HG02623 (cell line): ENCODE measurements around the gene IMMP2L.
A peak's percentile ranks its signal among the peaks of the same experiment; 100 is the strongest.

Experiments
- ATAC-seq: cut with Tn5 transposase; IDR thresholded peaks from one replicate; pipeline ENCODE4 v1.9.1; 2021; ENCODE audit warnings: moderate library complexity; ENCODE audit not compliant: unreplicated experiment

Gene IMMP2L

DNA sequence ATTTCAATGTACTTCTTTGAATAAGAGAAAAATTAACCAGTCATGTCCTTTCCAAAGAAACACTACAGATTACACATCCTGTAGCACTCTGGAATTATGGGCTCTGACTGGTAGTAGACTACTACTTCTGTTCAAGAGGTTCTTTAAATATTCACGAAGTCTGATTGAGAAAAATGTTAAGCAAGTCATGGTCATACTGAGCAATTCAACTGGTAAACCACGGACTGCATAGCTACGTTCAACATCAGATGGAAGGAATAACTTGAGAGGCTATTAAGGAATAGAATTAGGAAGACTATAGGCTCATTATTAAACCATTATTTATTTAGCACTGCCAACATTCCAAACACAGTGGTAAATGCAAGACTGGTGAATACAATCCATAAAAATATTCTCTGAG, 160.8 kb downstream of the IMMP2L start:
- no peak for ATAC-seq

DNA sequence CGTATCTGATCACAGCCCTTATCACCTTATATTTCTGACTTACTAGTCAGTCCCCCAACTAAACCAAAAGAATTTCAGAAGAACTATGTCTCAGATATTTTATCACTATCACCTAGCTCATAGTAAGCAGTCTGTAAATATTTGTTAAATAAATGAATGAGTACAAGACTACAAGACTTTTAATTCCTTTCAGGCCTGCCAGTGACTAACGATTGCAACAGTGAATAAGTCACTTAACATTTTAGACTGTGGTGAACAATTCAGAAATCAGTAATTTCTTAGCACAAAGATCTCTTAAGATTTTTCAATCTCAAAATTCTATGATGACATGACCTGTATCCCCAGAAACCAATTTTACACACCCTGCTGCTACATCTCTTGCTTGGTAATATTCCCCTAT, 162.2 kb downstream of the IMMP2L start:
- no peak for ATAC-seq

DNA sequence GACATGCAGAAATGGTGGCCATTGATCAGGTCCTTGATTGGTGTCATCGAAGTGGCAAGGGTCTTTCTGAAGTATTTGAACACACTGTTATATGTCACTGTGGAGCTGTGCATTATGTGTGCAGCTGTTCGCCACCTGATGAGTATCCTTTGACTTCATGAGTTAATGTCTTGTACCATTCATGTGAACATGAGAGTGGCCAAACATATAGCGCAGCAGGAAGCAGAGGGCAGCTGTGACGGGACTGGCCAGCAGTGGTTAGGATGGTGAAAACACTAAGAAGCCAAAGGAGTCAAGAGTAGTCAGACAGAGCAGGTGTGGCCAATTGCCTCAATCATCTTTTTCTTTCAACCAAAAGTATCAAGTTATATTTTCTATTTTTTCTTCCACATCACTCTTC, 167.4 kb downstream of the IMMP2L start:
- no peak for ATAC-seq

DNA sequence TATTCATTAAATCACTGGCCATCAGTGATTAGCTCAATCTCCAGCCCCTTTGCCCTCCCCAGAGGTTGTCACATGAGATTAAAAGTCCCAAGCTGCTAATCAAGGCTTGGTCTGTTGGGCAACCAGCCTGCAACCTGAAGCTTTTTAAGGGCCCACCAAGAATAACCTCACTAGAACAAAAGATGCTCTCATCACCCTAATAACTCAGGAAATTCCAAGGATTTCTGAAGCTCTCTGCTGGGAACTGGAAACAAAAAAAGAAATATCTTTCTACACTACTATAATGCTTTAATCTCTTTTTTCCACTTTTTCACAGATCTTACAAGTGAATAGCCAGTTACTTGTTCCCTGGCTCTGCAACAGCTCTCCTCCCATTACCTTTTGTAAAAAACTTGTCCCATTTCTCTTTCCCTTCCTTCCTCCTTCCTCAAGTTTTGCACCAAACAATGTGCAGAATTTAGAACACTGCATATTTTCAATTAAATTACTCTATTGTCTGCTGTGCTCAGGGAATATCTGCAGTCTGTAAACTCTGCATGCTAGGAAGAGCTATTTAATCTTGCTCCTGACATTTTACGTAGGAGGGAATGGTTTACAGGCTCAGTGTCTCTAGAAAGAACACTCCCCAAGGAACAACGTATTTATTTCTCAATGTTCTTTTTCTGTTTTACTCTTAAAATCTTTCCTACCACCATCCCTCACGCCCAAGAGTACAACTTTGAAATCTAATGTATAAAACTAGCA, 169.1 kb downstream of the IMMP2L start:
- ATAC-seq = no peak

DNA sequence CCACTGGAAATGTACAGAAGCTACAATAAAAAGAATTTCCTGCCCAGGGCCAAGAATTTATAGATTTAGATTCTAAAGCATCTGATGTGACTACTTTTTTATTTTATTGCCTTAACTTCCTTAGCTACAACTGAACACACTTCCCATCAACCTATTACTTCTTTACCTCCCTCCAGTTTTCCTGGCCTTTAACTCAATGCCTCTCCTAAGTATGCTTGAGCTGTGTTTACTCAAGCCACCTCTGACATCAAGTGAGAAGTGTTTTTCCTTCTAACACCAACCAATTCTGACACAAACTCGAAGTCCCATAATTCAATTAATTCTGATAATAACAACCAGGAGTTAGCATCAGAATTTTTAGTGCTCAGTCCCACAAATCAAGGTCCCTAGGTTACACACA, 170.0 kb downstream of the IMMP2L start:
- ATAC-seq = no peak

DNA sequence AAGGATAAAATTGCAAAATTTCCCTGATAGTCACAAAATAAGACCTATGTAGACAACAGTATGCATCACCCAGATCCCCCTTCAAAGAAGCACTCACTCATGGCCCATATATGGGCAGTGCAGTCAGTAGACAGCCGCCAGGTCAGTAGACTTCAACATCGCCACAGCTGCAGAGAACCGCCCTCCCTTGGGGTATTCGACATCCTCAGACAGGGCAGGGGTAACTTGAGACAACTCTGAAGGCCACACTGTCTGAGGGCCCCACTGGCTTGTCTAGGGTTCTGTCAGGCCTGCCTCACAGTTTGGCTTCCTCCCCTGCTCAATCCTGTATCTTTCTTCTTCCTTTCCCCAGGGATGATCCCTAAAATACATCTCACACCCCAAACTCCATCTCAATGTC, 172.3 kb downstream of the IMMP2L start:
- no peak for ATAC-seq

DNA sequence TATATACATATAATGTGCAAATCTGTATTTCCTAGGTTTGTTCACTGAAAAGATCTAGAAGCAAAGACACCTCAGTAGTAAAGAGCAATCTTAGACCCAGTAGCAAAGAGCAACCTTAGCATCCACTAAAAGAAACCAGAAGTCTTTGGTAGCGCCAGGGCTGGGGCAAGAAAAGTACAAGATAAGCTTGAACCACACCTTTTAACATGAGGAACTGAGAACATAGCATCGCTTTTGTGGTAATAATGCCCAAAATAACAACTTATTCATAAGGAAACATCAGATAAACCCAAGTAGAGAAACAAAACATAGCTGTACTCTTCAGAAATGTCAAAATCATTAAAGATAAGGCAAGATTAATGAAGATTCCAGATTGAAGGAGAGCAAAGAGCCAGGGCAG, 173.4 kb downstream of the IMMP2L start:
- ATAC-seq = peak; percentile 67

DNA sequence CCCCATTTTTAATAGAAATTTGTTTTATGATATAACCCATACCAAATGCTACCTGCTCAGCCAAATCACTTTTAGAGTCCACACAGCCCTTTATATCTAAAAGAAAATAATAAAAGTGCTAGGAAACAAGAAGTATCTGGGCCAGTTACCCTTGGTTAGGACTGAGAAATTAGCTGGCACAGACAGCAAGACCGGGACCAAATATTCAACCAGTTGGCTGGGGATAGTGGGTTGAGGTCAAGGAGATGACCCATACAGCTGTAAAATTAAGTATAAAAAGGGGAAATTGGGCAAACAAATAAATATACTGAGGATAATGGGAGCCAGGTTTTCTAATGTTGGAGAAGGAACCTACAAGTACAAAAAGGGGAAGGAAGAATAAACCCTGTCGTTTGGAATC, 174.3 kb downstream of the IMMP2L start:
- ATAC-seq = no peak

DNA sequence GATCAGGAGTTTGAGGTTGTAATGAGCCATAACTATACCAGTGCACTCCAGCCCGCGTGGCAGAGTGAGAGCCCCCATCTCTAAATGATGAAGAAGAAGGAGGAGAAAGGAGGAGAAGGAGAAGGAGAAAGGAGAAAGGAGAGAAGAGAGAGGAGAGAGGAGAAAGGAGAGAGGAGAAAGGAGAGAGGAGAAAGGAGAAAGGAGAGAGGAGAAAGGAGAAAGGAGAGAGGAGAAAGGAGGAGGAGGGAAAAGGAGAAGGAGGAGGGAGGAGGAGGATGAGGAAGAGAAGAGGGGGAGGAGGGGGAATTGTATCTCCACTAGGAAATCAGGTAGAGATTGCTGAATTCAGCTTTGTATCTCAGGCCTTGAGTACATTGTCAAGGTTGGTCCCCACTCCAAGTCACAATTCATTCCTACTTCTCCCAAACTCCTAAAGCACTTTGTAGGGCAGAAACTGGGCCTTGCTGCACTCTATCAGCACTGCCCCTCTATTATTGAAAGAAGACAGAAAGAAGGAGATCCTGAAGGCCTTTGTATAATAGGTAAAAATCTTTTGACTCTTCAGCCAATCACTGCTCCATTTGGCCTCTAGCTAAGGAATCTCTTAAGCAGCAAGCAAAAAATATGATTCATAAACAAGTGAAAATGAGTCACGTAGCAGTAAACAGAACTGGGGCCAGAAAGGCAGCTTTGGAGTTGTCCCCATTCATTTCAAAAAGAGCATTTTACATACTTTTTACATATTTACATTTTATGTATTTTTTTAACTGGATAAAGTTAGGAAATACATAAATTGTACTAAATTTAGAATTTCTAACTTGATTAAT, 178.0 kb downstream of the IMMP2L start:
- ATAC-seq = no peak

DNA sequence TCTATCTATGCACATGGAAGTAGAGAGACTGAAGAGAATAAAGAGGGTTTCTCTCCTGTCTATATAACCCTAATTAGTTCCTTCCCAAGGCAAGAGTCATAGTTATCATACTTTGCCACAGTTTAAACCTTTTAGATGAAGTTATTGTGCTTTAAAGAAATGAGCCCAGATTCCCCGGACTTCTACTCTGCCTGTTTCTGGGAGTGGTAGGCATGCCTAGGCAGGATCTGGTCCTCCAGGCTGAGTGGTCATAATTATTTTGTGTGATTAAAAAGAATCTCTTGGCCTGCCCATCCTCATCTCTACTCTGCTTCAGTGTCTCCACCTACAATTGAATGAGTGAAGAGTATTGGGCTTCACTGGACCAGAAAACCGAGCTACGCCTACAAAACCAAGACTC, 179.2 kb downstream of the IMMP2L start:
- no peak for ATAC-seq

DNA sequence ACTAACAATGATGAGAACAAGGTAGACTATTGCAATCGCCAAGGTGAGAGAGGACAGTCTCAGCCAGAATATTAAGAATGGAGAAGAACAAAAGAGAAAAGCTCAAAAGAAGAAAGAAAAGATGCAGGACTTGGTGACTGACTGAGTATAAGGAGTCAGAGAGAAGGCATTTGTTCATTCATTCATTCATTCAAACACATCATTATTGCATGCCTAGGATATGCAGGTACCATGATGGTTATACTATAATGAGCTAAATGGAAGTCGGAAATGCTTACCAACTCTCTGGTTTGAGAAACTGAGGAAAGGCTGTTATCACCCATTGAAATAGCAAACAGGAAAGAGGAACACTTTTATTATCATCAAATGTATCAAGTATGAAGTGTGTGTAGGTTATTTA, 180.7 kb downstream of the IMMP2L start:
- ATAC-seq = no peak

DNA sequence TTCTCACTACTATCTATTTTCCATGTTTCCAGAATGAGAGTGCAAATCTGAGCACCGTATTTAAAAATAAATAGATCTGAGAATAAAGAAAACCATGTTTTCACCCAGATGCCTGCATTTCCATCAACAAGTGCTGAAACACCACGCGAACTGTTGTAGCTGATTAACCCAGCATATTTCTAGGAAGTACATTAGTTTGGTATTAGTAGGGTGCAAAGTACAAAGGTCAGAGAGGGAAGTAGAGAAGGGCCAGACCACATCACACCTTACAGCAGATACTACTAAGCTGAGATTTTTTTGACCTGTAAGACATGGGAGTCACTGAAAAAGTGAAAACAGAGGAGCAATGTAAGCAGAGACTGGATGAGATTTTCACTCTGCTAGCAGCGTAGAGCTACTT, 181.3 kb downstream of the IMMP2L start:
- no peak for ATAC-seq

DNA sequence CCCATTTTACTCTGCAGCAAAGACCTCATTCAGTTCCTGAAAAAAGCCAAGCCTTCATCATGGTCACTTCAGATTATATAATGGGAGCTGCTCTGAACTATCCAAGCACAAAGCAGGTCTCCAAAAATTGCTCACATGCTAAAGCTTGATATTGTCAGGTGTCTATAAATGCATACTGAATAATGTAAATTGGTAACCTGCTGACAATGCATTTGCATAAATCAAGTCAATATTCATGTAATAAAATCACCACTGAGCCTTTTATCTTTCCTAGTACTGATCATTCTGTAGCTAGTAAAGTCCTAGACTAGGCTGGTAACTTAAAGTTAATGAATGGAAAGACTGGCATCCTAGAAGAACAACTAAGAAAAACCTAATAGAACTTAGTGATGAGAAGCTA, 188.3 kb downstream of the IMMP2L start:
- ATAC-seq = no peak

DNA sequence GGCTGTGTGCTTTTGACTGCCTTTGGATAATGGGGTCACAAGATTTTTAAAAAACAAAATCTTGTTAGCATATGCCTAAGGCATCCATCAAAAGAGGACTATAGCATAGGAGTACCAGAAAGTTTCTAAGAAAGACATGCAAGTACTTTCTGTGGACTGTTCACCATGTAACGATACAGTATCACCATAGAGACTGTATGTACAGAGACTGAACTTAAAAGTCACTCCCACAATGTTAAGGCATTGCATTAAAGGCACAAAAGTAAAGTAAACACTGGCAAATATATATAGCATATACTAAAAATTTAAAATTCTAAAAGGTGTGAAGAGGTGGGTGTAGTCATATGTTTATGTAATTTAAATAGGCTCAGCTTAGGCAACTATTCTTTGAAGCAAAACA, 190.9 kb downstream of the IMMP2L start:
- ATAC-seq = no peak

DNA sequence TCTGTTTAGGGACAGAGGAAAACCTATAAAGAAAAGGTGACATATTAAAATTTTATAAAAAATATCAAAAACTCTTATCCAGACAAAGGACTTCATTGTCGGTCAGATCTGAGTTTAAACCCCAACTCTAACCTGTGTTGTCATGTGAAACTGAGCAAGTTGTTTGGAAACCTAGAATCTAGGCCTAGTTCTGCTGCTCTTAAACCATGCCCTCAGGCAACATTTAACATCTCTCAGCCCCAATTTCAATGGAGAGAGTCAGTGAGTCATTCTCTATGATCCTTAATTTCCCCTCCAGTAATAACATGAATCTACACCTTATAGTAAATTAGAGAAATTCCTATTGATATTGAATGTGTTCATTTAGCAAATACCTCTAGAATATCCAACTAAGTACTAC, 192.3 kb downstream of the IMMP2L start:
- ATAC-seq = no peak

DNA sequence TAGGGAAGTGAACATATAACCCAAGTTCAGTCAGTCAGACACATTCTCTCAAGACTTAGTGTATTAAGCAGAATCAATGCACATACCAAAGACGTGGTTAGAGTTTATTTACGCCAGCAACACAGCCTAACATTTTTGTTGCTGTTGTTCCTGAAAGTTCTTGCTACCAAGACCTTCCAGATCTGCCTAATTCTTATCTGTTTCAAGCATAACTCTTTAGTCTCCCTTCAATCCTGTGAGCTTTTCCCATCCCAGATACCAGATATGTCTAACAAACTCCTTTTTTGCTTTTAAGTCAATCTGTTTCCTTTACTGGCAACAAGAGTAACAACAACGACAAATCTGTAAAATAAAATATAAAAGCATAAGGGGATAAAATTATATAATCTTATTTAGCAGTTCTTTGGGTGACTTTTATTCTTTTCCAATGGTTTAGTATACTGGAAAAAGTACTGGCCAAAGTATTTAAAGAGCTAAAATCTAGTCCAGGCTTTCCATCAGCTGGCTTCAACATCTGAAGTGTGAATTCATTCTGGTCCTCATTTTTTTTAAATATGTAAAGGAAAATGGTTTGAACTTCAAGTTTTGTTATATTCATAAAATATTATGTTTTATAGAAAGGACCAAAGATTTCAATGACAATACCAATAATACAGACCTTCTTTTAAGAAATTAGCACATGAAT, 193.8 kb downstream of the IMMP2L start:
- ATAC-seq = no peak

DNA sequence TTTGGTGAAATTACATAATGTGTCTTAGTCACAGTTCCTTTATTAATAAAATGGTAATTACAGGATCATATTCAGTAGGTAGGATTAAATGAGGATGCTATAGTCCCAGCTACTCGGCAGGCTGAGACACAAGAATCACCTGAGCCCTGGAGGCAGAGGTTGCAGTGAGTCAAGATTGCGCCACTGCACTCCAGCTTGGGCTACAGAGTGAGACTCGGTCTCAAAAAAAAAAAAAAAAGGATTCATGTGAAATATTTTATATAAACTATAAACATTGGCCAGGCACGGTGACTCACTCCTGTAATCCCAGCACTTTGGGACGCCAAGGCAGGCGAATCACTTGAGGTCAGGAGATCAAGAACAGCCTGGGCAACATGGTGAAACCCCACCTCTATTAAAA, 197.9 kb downstream of the IMMP2L start:
- no peak for ATAC-seq

DNA sequence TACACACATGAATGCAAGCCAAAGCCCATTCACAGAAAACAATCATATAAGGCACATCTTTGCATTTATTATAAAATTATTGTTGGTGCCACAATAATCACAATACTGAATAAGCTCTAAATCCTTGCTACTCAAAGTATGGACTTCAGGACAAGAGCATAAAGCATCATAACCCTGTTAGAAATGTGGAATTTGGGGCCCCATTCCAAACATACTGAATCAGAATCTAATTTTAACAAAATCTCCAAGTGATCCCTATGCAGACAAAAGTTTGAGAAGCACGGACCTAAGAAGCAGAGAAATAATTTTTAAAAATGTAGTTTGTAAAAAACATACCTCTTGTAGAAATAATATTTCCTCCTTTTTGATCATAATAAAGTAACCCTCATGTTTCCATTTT, 199.2 kb downstream of the IMMP2L start:
- ATAC-seq = no peak

DNA sequence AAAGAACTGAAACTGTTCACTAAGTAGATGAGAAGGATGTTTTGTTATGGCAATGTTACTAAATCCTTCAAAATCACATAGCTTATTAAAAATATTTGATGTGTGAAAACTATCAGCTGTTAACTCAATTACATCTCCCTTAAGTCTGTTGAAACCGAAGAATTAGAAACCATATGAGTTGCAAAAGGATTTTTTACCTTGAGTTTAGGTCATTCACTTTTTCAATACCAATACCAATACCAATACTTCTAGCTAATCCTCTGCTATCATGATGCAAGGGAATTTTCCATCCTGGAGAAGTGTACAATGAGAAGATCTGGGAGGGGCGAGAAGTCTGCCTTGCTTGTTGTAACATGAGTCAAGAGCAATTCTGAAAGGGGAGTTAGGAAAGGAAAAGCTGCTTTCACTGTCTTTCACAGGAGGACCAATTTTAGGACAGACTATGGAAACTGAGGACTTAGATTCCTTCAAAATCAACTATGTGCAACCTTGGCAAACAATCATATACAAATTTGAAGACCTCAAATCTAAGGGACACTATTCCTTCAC, 199.7 kb downstream of the IMMP2L start:
- ATAC-seq = no peak

DNA sequence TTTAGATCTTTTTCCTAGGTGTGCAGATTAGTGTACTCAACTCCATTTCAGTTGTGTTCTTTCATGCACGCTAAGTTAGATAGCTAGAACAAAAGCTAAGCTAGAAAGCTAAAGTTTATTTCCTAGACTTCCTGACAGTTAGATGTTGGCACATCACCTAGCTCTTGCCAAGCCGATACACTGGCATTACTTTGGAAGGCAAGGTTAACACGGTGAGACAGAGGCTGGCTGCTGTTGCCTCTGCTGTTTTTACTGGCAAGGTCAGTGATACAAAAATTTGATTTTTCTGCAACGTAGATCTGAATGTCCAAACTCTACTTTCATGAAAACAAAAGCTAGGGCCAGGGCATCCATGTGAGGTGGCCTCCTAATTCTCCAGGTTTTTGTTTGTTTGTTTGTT, 203.4 kb downstream of the IMMP2L start:
- ATAC-seq = no peak

DNA sequence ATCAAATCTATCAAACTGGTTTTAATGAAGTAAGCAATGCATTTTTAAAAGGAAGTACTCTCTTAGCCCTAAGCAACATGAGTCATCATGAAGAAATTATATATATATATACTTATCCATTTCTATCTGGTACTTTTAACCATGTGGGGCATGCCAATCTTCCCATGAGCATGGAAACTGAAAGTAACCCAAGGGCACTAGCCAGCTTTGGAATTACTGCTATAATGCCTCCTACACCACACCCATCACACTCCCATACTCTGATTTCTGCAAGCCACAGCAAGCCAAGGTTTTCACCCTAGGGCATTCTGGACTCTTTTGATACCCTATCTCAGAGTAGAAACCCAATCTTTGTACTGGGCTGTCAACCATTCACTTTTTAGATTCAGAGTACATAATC, 204.6 kb downstream of the IMMP2L start:
- ATAC-seq = no peak

DNA sequence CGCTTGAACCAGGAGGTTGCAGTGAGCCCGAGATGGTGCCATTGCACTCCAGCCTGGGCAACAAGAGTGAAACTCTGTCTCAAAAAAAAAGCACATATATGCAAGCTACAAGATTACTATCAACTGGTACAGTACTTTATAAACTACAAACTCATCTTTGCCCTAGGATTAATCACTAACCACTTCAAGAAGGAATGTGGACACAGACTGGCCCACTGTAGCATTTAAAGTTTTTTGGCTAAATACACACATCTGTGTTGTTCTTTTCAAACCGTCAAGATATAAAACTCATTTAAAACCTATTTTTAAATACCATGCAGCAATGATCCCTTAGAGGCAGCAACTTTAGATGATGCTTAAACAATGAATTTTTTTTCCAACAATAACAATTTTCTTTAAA, 205.4 kb downstream of the IMMP2L start:
- ATAC-seq = no peak
